OCI-LY1 (cell line): ENCODE data around the gene SSR2.

Experiments
- CTCF ChIP-seq: fragments of 200-600 bp; sonication (generic), shearing (Covaris generic); IDR thresholded peaks from 2 replicates; pipeline ENCODE4 v1.5.1; 2017; ENCODE audit warnings: mild to moderate bottlenecking, antibody characterized with exemption, low read length, moderate library complexity, mixed read lengths
- EZH2 ChIP-seq: fragments of 200-600 bp; sonication (generic), shearing (Covaris generic); IDR thresholded peaks from 2 replicates; pipeline ENCODE4 v1.8.0; 2017; ENCODE audit warnings: borderline replicate concordance, mixed run types, mild to moderate bottlenecking, antibody characterized with exemption, low read length, moderate library complexity, mixed read lengths

DNA sequence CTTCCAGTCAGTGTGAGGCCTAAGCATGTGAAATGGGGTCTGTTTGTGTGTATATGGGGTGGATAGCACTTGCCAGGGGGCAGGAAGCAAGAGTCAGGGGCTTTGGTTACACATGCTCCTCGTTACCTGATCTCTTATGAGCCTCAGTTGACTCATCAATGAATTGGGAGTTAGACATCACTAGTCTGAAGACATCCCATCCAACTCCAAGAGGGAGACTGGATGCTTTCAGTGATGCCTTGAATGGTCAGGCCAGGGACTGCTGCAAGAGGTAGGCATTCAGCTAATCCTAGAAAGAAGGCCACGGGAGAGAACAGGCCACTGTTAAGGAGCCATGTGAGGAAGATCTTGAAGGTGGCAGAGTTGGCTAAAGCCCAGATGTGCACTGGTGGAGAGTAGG, 46.5 kb upstream of the SSR2 start:
- TF ChIP-seq CTCF (no peak), EZH2 (no peak)
